UCSD-AML1 (cell line): ENCODE measurements around the gene AKAP6.
"Not testable (repeated sequence)": the region's sequence is repeated elsewhere in the genome, so short reads cannot be mapped to it uniquely, and the experiment has no call there.

Source experiments
- DNase-seq: peaks from one replicate; lab custom pipeline; 2025; ENCODE audit not compliant: unreplicated experiment; lab: John Stamatoyannopoulos, UW

Gene AKAP6

DNA sequence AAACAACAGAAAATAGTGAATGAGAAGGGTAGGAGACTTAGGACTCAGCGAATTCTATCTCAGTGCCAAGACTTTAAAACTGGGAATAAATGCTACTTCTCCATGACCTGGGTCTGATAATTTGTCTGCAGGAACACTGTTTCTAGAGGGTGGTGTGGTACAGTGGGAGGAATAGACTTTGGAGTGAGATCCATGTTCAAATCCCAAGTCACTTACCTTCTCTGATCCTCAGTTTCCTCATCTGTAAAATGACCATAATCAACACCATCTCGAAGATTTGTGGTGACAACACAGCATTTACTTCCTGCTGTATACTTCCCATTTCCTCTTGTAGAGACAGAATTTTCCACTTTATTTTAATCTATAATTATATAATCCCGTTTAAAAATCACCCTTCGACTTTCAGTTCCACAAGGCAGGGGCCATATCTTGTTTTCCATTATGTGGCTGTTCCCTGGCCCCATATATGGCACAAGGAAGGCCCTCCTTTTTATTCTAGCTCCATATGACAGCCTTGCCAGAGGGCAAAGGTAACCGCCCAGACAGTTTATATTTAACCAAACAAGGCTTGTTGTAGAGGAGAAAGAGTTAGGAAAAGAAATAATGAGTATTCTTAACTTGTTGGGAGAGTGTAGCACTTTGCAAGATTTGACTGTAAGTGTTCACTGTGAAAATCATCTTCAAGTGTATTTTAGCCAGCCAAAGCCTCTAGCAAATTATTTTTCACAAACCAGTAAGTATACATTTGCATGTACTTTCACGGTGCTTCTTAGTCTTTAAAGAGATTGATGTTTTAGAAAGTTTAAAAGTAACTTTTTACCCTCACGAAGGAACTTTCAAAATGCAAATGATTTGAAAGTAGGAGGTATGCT lies 243.1 kb downstream of the AKAP6 start:
- no peak for DNase-seq

DNA sequence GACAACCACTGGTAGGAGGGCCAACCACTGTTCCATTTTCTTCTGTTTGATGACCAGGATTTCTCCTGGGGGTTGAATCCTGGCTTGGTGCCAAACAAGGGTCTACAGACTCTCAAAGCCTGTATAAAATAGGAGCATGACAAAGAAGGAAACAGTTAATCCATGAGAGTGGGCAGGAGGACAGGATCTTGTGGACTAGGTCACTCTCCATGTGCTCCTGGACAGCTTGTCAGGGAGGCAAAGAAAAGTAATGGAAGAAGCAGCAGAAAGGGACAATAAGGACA lies 243.7 kb downstream of the AKAP6 start:
- DNase-seq = no peak

DNA sequence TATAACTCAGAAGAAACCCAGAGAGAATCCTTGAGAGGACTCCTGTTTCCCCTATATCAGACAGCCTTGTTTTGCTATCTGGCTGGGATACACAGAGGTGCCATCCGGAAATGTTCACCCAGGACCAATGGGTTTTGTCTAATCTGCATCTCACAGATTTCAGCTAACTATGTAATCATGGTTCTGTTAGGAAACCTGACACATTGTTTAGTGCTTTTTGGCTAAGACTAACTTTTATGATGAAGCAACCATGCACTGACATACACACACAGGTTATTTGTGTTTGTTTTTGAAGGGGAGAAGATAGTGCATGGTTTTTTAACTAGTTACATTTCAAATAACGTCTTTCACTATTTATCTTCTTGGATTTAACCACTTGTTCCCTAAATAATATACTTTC lies 245.2 kb downstream of the AKAP6 start:
- no peak for DNase-seq

DNA sequence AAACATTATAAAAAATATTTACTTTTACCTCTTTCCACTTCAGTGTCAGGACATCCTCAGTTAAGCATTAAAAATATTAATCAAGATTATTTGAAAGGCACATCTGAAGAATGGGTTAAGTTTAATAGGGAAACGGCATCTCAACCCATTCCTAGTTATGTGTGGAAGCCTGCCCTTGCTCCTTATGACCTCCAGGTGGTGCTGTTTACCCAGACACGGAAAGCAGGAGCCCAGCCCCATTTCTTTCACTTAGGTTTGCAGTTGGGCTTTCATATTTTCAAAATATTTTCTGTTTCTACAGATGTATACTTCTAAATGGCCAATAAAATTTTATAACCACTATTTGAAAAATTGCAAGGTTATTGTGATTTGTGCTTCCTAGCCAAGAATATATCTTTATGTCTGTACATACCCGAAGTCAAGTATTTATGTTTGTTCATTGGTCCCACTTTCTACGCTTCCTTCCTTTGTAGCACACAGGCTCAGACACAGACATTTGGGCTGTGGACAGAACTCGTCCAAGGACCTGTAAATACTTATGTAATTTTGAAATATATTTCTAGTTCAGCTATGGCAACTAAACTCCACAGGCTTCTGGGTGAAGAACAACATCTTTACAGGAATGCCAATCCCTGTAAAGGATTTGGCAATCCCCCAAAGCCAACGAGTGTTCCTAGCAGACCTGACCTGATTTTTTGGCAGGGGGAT lies 247.1 kb downstream of the AKAP6 start:
- DNase-seq = peak; percentile 8

DNA sequence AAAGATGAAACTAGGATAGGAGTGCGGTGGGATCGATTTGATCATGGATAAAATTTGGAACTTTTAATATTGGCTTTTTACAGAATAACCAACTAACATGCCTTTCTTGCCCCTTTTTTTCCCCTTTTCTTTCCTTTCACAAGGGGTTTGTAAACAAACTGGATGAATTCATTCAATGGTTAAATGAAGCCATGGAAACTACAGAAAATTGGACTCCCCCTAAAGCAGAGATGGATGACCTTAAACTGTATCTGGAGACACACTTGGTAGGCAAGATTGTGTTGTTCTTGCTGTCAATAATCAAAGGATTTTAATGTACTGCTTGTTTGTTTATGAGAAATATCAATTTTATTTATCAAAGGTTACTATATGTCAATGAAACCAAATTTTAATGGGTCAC lies 247.9 kb downstream of the AKAP6 start:
- DNase-seq = no peak

DNA sequence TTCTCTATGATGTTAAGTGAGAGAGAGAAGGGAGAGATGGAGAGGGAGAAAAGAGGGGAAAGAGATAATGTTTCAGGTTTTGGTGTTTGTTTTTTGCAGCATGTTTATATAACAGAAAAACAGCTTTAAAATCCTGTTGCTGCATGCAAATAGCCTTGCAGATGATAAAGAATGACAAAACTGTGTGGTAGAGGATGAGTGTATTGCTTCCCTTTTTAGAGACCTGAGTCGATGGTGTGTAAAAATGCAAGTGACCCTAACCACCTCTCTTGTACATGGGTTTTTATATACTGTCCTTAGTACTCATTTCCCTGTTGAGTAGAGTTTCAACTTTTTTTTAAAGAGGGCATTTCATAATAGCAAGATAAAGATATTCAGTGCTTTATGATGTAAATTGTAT lies 249.1 kb downstream of the AKAP6 start:
- DNase-seq = no peak

DNA sequence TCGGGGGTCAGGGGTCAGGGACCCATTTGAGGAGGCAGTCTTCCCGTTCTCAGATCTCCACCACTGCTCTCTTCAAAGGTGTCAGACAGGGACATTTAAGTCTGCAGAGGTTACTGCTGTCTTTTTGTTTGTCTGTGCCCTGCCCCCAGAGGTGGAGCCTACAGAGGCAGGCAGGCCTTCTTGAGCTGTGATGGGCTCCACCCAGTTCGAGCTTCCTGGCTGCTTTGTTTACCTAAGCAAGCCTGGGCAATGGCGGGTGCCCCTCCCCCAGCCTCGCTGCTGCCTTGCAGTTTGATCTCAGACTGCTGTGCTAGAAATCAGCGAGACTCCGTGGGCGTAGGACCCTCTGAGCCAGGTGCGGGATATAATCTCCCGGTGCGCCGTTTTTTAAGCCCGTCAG lies 254.3 kb downstream of the AKAP6 start:
- not testable (repeated sequence) for DNase-seq

DNA sequence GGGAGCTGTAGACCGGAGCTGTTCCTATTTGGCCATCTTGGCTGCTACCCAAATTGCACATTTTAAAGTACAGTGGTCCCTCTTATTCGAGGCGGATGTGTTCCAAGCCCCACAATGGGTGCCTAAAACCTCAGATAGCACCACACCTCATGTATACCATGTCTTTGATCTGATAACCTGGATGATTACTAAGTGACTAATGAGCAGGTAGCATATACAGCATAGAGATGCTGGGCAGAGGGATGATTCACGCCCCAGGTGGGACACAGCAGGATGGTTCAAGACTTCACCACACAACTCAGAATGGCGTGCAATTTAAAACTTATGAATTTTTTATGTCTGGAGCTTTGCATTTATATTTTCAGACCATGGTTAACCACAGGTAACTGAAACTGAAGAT lies 255.0 kb downstream of the AKAP6 start:
- no peak for DNase-seq

DNA sequence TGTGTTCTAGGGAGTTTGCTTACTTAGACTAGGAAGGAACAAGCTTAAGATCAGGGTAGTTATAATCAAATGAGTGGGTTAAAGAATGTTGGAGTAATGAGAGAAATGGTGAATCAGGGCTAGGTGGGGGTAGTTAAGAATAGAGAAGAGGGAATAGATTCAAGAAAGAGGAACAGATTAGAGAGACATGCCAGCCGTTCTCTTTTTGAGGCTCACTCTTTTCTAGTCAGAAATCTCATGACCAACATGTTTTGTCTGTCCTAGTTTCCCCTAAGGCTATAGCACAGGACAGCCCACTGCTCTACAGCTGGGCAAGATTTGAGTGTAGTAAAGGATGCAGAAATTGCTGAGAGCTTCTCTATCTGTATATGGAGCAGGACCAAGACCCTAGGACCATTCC lies 258.4 kb downstream of the AKAP6 start:
- DNase-seq = no peak

DNA sequence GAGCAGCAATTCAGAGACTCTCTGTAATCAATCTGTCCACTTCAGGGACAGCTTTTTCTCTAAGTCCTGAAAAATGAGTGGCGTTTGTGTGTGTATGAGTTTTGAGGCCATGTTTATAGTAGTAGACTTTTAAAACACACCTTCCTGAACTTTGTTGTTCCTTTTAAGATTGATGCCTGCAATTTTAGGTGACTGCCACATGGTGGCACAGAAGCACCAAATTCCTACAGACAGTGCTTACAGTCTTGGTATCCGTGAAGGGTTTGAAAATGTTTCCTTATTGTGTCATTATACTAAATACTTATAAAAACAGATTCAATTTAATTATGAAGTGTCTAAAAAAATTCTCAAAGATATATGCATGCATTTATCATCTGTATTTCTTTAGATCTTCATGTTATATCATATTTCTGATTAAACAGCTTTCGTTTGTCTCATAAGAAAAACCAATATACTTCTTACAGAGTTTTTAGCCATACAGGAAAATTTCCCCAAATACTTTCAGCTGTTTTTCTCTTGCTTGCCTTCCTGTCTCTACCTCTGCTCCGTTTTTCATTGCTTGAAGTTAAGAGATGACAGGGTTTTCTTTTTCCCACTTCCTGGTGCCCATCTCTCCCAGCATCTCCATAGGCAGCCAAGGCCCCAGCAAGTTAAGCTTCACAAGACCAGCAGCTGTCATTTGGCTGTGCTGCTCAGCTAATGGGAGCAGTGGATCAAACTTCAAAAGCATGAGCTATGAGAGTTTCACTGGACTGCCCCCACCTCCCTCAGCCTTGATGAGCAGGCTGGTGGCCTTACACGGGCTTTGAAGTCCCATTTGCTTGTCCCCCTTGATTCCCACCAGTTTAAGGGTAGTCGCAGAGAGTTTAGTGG lies 259.6 kb downstream of the AKAP6 start:
- DNase-seq = no peak

DNA sequence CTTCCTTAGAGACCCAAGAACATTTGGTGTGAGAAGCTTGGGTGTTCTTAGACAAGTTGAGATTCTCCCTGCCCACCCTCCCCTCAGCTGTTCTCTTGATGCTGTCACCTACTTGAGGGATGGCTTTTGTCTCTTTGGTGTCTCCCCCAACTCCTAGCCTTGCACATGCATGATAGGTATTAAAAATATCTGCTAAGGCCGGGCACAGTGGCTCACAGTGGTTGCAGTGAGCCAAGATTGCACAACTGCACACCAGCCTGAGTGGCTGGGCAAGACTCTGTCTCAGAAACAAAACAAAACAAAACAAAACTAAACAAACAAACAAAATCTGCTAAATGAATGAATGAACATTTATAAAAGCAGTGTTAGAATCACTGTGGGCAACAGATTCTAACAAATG lies 261.1 kb downstream of the AKAP6 start:
- DNase-seq = no peak

DNA sequence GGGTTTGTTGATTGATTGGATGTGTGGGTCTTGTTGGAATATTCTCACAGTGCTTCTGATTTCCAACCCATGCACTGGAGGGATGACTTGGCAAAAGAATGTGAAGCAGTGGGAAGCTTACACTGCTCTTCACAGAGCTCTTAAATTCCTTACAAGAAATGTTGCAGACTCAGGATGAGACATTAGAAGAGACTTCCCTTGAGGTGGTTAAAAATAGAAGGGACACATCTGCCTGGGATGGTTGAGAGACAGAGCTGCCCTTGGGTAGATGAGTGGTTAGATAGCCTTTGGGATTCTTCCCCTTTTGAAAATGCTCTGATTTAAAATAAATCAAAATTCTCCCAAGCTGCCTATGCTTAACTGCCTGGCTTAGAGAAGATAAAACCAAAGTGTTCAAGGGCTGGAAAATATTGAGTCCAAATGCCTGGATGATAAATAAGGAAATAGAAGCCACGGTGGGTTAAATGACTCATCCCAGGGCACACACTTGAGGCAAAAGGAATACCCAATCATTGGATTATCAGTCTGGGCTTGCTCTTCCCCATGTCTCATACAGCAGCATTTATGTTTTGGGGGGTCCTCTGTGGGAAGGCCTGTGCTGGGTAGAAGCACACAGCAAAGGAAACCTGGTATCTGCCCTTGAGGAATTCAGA lies 264.3 kb downstream of the AKAP6 start:
- no peak for DNase-seq

DNA sequence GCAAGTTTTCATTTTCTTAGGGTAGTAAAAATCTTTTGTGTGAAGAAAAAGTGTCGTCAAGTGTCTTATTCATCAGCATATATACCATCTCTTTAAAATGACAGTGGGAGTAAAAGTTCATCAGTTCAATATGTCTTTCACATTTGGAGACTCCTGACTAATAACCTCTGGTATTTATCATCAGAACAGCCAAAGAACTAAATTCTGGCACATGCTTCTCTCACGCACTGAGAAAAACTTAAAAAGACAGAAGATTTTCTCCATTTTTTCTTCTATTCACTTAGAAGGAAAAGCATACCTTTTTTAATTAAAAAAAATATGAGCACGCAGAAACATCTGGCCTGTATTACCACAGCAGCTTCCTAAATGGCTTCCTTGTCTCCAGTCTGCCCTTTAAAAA lies 265.7 kb downstream of the AKAP6 start:
- DNase-seq = no peak

DNA sequence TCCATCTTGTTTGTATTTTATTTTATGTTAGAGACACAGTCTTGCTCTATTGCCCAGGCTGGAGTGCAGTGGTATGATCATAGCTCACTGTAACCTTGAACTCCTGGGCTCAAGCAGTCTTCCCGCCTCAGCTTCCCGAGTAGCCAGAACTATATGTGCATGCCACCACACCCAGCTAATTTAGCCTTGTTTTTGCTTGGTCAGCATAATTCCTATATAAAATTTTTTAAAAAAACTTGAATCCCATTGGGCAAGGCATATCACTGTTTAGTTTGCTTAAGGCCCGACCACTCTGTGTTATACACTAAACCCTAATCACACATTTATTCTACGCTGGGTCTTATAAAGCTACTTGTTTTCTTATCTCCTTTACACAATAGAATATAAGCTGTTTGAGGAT lies 266.4 kb downstream of the AKAP6 start:
- DNase-seq = no peak

DNA sequence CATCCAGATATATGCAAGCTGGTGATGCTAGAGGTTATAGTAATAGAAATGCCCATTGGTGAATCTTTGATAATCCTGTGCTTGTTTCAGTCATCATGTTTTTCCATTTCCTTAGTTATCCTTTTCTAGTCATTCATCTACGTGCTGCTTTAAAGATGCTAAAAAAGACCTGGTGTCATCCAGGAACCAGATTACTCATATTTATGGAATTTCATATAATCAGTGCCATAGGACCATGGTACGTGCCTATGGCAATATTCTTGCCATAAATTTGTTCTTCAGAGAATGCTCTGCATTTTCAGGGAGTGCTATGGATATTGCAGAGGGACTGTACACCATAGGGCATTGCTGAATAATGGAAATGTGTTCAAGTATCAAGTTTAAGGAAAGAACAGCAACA lies 267.3 kb downstream of the AKAP6 start:
- no peak for DNase-seq

DNA sequence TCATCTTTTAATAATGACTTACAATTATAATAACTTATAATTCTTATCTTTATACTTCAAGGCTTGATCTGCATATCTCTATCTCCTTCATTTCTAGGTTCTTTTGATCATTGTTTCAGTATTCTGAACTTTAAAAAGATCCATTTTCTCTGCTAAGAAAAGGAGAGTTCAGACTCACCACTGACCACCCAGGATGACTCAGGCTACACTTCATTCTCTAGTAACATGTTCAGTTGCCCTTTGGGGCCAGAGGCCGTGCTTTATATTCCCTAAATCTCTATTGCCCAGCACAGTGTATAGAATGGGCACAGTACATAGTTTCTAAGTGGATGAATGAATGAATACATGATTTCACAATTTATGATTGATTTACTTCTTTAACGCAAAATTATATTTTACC lies 268.7 kb downstream of the AKAP6 start:
- no peak for DNase-seq

DNA sequence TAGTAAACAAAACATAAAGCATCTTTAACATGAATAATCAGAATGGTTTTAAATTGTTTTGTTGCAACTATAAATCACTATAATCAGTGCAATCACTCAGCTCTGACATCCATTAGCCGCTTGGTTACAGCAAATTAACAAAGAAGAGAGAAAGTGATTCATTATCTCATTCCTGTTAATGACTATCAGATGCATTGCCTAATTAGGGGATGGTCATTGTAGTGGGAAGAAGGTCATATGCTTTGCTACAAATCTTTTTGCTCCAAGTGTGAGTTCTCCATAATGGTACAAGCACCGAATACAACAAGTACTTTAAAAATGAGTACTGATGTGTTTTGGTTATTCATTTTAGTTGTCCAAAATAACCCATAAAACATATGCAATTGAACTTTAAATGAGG lies 272.0 kb downstream of the AKAP6 start:
- DNase-seq = no peak

DNA sequence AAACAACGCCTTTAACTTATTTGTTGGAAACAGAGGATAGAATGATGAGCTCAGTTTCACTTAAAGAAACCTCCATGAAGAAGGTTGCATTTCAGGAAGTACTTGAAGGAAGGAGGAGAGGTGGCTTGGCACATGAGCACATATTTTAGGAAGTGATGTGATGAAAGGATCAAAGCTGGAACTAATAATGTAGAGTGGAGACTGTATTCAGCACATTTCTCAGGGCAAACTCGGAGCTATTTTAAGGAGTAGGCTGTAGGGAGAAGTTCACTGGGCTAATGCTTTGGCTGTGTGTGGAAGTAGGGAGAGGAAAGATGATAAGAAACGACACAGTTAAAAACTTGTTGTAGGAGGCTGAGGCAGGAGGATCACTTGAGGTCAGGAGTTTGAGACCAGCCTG lies 272.8 kb downstream of the AKAP6 start:
- DNase-seq = no peak

DNA sequence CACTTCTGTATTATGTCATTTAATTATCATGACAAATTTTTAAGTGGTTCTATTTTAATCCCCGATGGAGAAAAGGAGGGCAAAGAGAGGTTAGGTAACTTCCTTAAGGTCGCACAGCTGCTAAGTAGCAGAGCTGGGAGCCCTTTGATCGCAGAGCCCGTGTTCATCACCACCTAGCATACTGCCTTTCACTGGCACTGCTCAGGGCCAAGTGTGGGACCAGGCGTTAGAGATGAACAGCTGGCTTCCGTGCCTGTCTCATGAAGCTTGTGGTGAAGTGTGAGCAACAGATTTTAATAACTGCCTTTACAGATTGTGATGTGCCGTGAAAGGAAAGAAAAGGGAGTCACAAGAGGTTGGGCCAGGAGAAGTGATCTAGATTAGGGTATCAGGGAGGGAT lies 273.6 kb downstream of the AKAP6 start:
- no peak for DNase-seq

DNA sequence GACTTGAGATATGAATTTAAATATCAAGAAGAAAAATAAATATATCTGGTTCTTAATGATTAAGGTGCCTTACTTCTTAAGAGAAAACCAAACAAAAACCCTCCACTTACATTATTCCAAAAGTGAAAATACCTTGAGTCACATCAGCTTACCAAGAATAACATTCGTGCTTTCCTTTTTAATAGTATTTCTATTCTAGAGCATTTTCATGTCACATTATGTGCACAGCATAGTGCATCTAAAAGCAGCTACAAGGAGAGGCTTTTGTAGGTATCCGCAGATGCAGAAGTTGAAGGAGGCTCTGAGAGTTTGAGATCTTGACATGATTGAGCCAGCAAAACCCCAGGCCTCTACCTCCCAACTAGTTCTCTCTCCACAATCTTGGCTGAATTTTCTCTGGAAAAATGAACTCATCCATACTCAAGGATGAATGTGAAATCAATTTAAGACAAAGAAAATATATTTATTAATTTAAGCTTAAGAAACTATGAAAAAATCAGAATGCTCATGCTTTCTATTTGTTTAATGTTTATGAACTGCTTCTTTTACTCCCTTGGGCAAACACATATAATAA lies 275.0 kb downstream of the AKAP6 start:
- no peak for DNase-seq

DNA sequence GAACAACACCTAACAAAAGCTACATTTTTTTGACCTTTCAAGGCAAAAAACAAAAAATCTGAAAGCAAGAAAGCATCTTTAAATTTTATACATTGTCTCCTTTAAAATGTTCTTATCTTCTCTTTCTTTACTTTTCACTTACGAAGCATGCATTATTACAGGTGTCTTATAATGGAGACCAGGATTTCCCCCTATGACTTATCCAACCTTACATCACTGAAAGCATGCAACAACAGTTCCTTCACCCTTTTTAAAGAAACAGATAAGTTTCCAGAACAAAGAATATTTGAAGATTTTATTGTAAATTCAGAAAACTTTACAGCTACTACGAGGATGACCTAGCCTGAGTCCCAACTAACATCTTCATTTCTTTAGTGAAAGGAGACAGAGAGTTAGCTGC lies 277.2 kb downstream of the AKAP6 start:
- DNase-seq = no peak
